GM12878 (cell line): Measurements from ENCODE around the gene PCDHGC5. TPM values are rescaled to one million over a fixed set of nuclear protein-coding genes. Genes with fewer than 3 reads are reported as not detected.

Source experiments
- ATAC-seq: fragments of 200-7000 bp; cut with Tn5 transposase; 3 replicates; pipeline ENCODE4 v1.9.1; 2020; ENCODE audit warnings: mild to moderate bottlenecking, moderate library complexity
- BruUV-seq: library from RNA; stranded (reverse); fragments of 400-500 nt; replicated peaks from 2 replicates; lab custom pipeline; 2021; lab: Mats Ljungman, UMichigan
- CTCF ChIA-PET: fragments of 300-600 bp; sonication (Branson Sonifier 250); formaldehyde crosslinking; extraction: SDS; loops from one replicate; lab custom pipeline; 2021; ENCODE audit warnings: inconsistent platforms; lab: Yijun Ruan, JAX
- POLR2A ChIA-PET: fragments of 350-600 bp; formaldehyde crosslinking; extraction: SDS; loops from one replicate; lab custom pipeline; 2021; ENCODE audit warnings: inconsistent platforms; lab: Charles Lee
- RAD21 ChIA-PET: fragments of 300-600 bp; sonication (Branson Sonifier 250); formaldehyde crosslinking; loops from one replicate; lab custom pipeline; 2023; ENCODE audit warnings: antibody characterized with exemption; ENCODE audit not compliant: unreplicated experiment; lab: Charles Lee
- SMC1A ChIA-PET: fragments of 300-600 bp; sonication (Branson Sonifier 250); formaldehyde crosslinking; loops from one replicate; lab custom pipeline; 2023; ENCODE audit not compliant: unreplicated experiment, uncharacterized antibody; lab: Charles Lee
- DNase-seq: peaks from one replicate; pipeline ENCODE4 v3.0.0-alpha.2; 2011; ENCODE audit warnings: low read depth, low spot score
- FAIRE-seq: peaks from 3 replicates; lab custom pipeline; 2011; peaks lifted over from hg19 to GRCh38; lab: Jason Lieb, UNC
- H2AFZ ChIP-seq: 2 replicates; pipeline ENCODE4 v1.6.0; 2011; ENCODE audit warnings: low read depth, low read length, control low read depth; ENCODE audit not compliant: control insufficient read depth
- H3K27ac ChIP-seq: 2 replicates; pipeline ENCODE4 v1.5.1; 2011; ENCODE audit warnings: control low read depth; ENCODE audit not compliant: control insufficient read depth, insufficient read depth
- H3K27me3 ChIP-seq, 2 experiments: replicated peaks in 1 of 2; 2 replicates each; pipeline versions ENCODE4 v1.6.0 to v1.6.1; 2011; ENCODE audit warnings: low read length in 1 of 2; ENCODE audit not compliant: control insufficient read depth in 2 of 2, insufficient read depth in 2 of 2
- H3K36me3 ChIP-seq, 2 experiments: 2 replicates each; pipeline ENCODE4 v1.5.1; 2011; ENCODE audit warnings: low read length in 1 of 2; ENCODE audit not compliant: control insufficient read depth in 2 of 2, insufficient read depth in 2 of 2
- H3K4me1 ChIP-seq: 2 replicates; pipeline ENCODE4 v1.6.1; 2011; ENCODE audit warnings: mild to moderate bottlenecking, low read length, moderate library complexity, mixed read lengths; ENCODE audit not compliant: control insufficient read depth, insufficient read depth
- H3K4me2 ChIP-seq: 2 replicates; pipeline ENCODE4 v1.6.0; 2011; ENCODE audit warnings: control low read depth; ENCODE audit not compliant: control insufficient read depth, insufficient read depth
- H3K4me3 ChIP-seq: fragments of 200-600 bp; sonication (generic); 2 replicates; pipeline ENCODE4 v1.5.1; 2016
- H3K79me2 ChIP-seq: 2 replicates; pipeline ENCODE4 v1.6.0; 2011; ENCODE audit warnings: low read length; ENCODE audit not compliant: control insufficient read depth, insufficient read depth
- H3K9ac ChIP-seq: 2 replicates; pipeline ENCODE4 v1.8.0; 2011; ENCODE audit warnings: low read length, control low read depth, mixed read lengths; ENCODE audit not compliant: control insufficient read depth, insufficient read depth
- H3K9me3 ChIP-seq: replicated peaks from 3 replicates; pipeline ENCODE4 v1.5.1; 2011; ENCODE audit warnings: mild to moderate bottlenecking, low read length; ENCODE audit not compliant: control insufficient read depth, insufficient read depth
- H4K20me1 ChIP-seq: 2 replicates; pipeline ENCODE4 v1.6.0; 2011; ENCODE audit not compliant: control insufficient read depth, insufficient read depth
- CBX3 ChIP-seq: fragments of 200-600 bp; sonication (generic); IDR thresholded peaks from 2 replicates; pipeline ENCODE4 v1.6.1; 2016; ENCODE audit warnings: low read depth, borderline replicate concordance
- CHD2 ChIP-seq: IDR thresholded peaks from 2 replicates; pipeline ENCODE4 v1.6.1; 2011; ENCODE audit warnings: low read depth, low read length, improper control_type of control experiment, borderline replicate concordance
- NFYB ChIP-seq: IDR thresholded peaks from 2 replicates; pipeline ENCODE4 v1.6.1; 2011; ENCODE audit warnings: low read depth, mild to moderate bottlenecking, low read length, improper control_type of control experiment, moderate library complexity; ENCODE audit not compliant: insufficient read depth
- NR2F1 ChIP-seq: fragments of 450-650 bp; conservative IDR thresholded peaks from 2 replicates; pipeline ENCODE4 v1.6.1; 2017; ENCODE audit warnings: mild to moderate bottlenecking
- NRF1 ChIP-seq: conservative IDR thresholded peaks from 2 replicates; pipeline ENCODE4 v1.6.1; 2011; ENCODE audit warnings: mild to moderate bottlenecking, low read depth, low read length, improper control_type of control experiment
- POU2F2 ChIP-seq: IDR thresholded peaks from 3 replicates; pipeline ENCODE4 v1.6.1; 2011; ENCODE audit warnings: low read depth, mild to moderate bottlenecking, low read length, borderline replicate concordance
- SMAD5 ChIP-seq: IDR thresholded peaks from 2 replicates; pipeline ENCODE4 v1.6.1; 2016; ENCODE audit warnings: antibody characterized with exemption, low read depth
- TCF12 ChIP-seq: IDR thresholded peaks from 2 replicates; pipeline ENCODE4 v1.6.1; 2011; ENCODE audit warnings: low read depth, mild to moderate bottlenecking, low read length
- WRNIP1 ChIP-seq: IDR thresholded peaks from 2 replicates; pipeline ENCODE4 v1.6.1; 2011; ENCODE audit warnings: low read depth, low read length, improper control_type of control experiment, borderline replicate concordance
- ZBTB33 ChIP-seq: fragments of 450-650 bp; IDR thresholded peaks from 2 replicates; pipeline ENCODE4 v1.6.1; 2017; ENCODE audit warnings: mild to moderate bottlenecking
- ZSCAN29 ChIP-seq: fragments of 450-650 bp; IDR thresholded peaks from 2 replicates; pipeline ENCODE4 v1.6.1; 2017; ENCODE audit warnings: mild to moderate bottlenecking, moderate library complexity
- WGBS: methylation state at CpG from one replicate; pipeline ENCODE4 v1.1.6; 2016; ENCODE audit warnings: low lambda C conversion rate; ENCODE audit not compliant: insufficient replicate concordance, insufficient coverage; ENCODE audit errors: missing lambda C conversion rate; 5-methylcytosine and 5-hydroxymethylcytosine counted together
- in situ Hi-C: fragments of 300-500 bp; cut with MboI; formaldehyde crosslinking; loops from 9 replicates; pipeline ENCODE4 v1.14.3; 2018; ENCODE audit warnings: mixed read lengths
- intact Hi-C: fragments of 100-400 bp; cut with micrococcal nuclease; formaldehyde crosslinking; loops from one replicate; pipeline ENCODE4 v1.14.2; 2022; ENCODE audit not compliant: unreplicated experiment
- polyA plus RNA-seq, 11 experiments: library from polyadenylated mRNA; depleted of rRNA in 4 of 11; unstranded in 6 of 11; stranded (reverse) in 5 of 11; fragments of >200 nt; fragmentation: Nextera tagmentation in 4 of 11; fragmentation: Illumina TruSeq in 1 of 11; extraction: Ambion mirVana in 4 of 11; extraction: Trizol in 1 of 11; gene quantifications; 1 replicate in 1 of 11; 2 replicates in 10 of 11; pipeline versions ENCODE4 v1.2.1 to v1.2.3, GENCODE V29; 2011 to 2016; ENCODE audit warnings: inconsistent platforms in 2 of 11, missing spikeins in 2 of 11, low read depth in 1 of 11
- total RNA-seq, 4 experiments: library from RNA; depleted of rRNA in 3 of 4; stranded (reverse); fragments of >200 nt in 3 of 4; fragmentation: Illumina TruSeq in 1 of 4; extraction: Trizol in 1 of 4; gene quantifications; 2 replicates each; pipeline versions ENCODE4 v1.2.1 to v1.2.3, GENCODE V29; 2013 to 2021
- TF ChIP-seq, protein P1 (sequence below): IDR thresholded peaks from 2 replicates; pipeline ENCODE4 v1.6.1; 2011; ENCODE audit warnings: borderline replicate concordance, low read depth, mild to moderate bottlenecking, moderate library complexity, low read length; ENCODE audit not compliant: insufficient read depth, poor library complexity, severe bottlenecking
- TF ChIP-seq, protein P2 (sequence below): IDR thresholded peaks from 2 replicates; pipeline ENCODE4 v1.6.1; 2012; ENCODE audit warnings: low read depth, low read length, improper control_type of control experiment

PCDHGC5 gene
- total and polyA plus RNA-seq, 10 of the 15 experiments (the other 5 are each of a cell fraction or from before 2014, with no cell fraction given): 0.05 to 0.87 (median 0.18) TPM; not detected in 2

DNA sequence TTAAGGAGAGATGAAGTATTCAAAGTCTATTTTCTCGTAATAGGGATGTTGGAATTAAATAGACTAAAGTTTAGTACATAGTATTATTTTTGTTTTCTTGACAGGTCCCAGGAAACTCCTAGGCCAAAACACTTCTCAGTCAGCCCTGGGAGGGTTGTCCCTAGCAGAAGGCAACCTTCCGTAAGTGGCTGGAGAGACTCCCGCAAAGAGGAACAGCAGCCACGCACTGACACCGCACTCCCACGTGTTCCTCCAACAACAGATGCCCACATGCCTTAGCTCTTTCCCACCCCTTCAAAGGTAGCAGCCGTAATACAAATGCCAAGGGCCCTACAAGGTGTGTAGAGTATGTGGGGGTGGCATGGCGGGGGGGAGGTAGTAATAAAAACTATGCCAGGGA lies 28.4 kb downstream of the PCDHGC5 start (continued):
- TF ChIP-seq, protein P1, sequence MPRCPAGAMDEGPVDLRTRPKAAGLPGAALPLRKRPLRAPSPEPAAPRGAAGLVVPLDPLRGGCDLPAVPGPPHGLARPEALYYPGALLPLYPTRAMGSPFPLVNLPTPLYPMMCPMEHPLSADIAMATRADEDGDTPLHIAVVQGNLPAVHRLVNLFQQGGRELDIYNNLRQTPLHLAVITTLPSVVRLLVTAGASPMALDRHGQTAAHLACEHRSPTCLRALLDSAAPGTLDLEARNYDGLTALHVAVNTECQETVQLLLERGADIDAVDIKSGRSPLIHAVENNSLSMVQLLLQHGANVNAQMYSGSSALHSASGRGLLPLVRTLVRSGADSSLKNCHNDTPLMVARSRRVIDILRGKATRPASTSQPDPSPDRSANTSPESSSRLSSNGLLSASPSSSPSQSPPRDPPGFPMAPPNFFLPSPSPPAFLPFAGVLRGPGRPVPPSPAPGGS: no peak

GRCh38 chr5:141517880-141518617 lies 29.2 kb downstream of the PCDHGC5 start:
- in situ Hi-C loops: no loop called here
- ATAC-seq (no peak), FAIRE-seq (no peak), DNase-seq (no peak)
- BruUV-seq: no TSS peak
- Histone ChIP-seq H3K9me3 (no peaks in the 10 kb centered on the region), H3K27ac (no peak overlapping the region), H3K27me3 (no peaks in the 10 kb centered on the region), H4K20me1 (no peaks in the 10 kb centered on the region), H3K4me1 (peaks cover 32% of the 10 kb centered on the region), H3K79me2 (no peaks in the 10 kb centered on the region), H3K4me2 (no peak overlapping the region), H3K36me3 (peaks cover 13 to 45% of the 10 kb centered on the region in 2 experiments), H3K4me3 (no peak overlapping the region), H3K9ac (no peak overlapping the region), H2AFZ (no peak overlapping the region)
- 100% methylated on average over 8 of the region's 11 CpGs for WGBS
- SMC1A ChIA-PET: interaction anchor here (0.6 to 1.2 kb wide), 3 partner anchors 10 to 248 kb away, joined by 3 to 4 read pairs (median 4); no protein-coding TSS in a partner anchor
- RAD21 ChIA-PET: interaction anchor here (0.6 to 1.6 kb wide), 2 partner anchors 8 to 42 kb away, joined by 3 to 5 read pairs; partner anchors contain the start of gene PCDHGC3
- intact Hi-C loops: no loop called here
- CTCF ChIA-PET: interaction anchor here (0.6 to 1.6 kb wide), 4 partner anchors 43 to 105 kb away, joined by 3 to 6 read pairs (median 4); partner anchors contain the start of genes PCDHGA10 and PCDHGC3
- POLR2A ChIA-PET: interaction anchor here (0.6 to 1.0 kb wide), 4 partner anchors 106 to 1118 kb away, joined by 3 read pairs; partner anchors contain the start of genes HDAC3 and RELL2
- no peak for TF ChIP-seq CHD2
- no peak for TF ChIP-seq SMAD5
- no peak for TF ChIP-seq WRNIP1
- TF ChIP-seq ZSCAN29: no peak
- TF ChIP-seq TCF12: no peak
- TF ChIP-seq POU2F2: no peak
- TF ChIP-seq, protein P2, sequence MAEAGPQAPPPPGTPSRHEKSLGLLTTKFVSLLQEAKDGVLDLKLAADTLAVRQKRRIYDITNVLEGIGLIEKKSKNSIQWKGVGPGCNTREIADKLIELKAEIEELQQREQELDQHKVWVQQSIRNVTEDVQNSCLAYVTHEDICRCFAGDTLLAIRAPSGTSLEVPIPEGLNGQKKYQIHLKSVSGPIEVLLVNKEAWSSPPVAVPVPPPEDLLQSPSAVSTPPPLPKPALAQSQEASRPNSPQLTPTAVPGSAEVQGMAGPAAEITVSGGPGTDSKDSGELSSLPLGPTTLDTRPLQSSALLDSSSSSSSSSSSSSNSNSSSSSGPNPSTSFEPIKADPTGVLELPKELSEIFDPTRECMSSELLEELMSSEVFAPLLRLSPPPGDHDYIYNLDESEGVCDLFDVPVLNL: no peak
- no peak for TF ChIP-seq NFYB
- no peak for TF ChIP-seq ZBTB33
- TF ChIP-seq NRF1: no peak
- TF ChIP-seq CBX3: no peak
- TF ChIP-seq NR2F1: no peak
